Activated CD4-positive, alpha-beta T cell treated with anti-CD3 and anti-CD28 coated beads for 24 hours (primary cell): ENCODE measurements around the gene PTPRCAP.

Source experiments
- DNase-seq, 2 donors: peaks; one replicate each; pipeline ENCODE4 v3.0.0-alpha.2; 2020; ENCODE audit warnings: low read depth in 2 of 2

The PTPRCAP gene

GRCh38 chr11:67465189-67465510 is 27.7 kb upstream of the PTPRCAP start:
- no peak for DNase-seq

GRCh38 chr11:67464411-67465188 is 27.1 kb upstream of the PTPRCAP start:
- DNase-seq: peak; percentile 86 to 89

GRCh38 chr11:67463680-67464410 is 26.4 kb upstream of the PTPRCAP start:
- no peak for DNase-seq

GRCh38 chr11:67463186-67463585 is 25.7 kb upstream of the PTPRCAP start:
- no peak for DNase-seq

GRCh38 chr11:67458266-67458665 is 20.8 kb upstream of the PTPRCAP start:
- DNase-seq: no peak

- DNase-seq: no peak
These were observed 20.0 kb upstream of the PTPRCAP start for GRCh38 chr11:67457453-67457852.

- no peak for DNase-seq
These were observed 18.7 kb upstream of the PTPRCAP start for GRCh38 chr11:67456068-67456705.

GRCh38 chr11:67455054-67455453 is 17.6 kb upstream of the PTPRCAP start, which contains the start of gene CABP4:
Gene CABP4 (plus strand): TSS chr11:67455354. CDS start chr11:67455424, 70 bp downstream.
- no peak for DNase-seq

- DNase-seq: no peak
These were observed 16.6 kb upstream of the PTPRCAP start for GRCh38 chr11:67453816-67454732.

GRCh38 chr11:67452141-67452952 is 14.9 kb upstream of the PTPRCAP start, which contains the start of gene GPR152:
Gene GPR152 (minus strand): TSS chr11:67452729. CDS start chr11:67452724, 5 bp downstream.
- DNase-seq: no peak

- DNase-seq: no peak
These were observed 14.1 kb upstream of the PTPRCAP start for GRCh38 chr11:67451658-67451976.

GRCh38 chr11:67450796-67451657 is 13.5 kb upstream of the PTPRCAP start:
- DNase-seq: no peak

- no peak for DNase-seq
These were observed 11.8 kb upstream of the PTPRCAP start for GRCh38 chr11:67449116-67449844.

GRCh38 chr11:67448220-67448609 is 10.7 kb upstream of the PTPRCAP start:
- no peak for DNase-seq

GRCh38 chr11:67445515-67445914 is 8.0 kb upstream of the PTPRCAP start:
- DNase-seq: no peak

- DNase-seq: no peak
These were observed 5.3 kb upstream of the PTPRCAP start for GRCh38 chr11:67442504-67443404.

GRCh38 chr11:67441731-67442351 is 4.4 kb upstream of the PTPRCAP start:
- no peak for DNase-seq

- no peak for DNase-seq
These were observed 3.6 kb upstream of the PTPRCAP start for GRCh38 chr11:67441098-67441563.
